ENCODE measurements around the gene GPC3.

GRCh38 chrX:133991814-133992213, 6.4 kb upstream of the GPC3 start:
- TF ChIP-seq PKNOX1 (IDR thresholded peaks at IDR 0.05) (no peak), NFRKB (IDR thresholded peaks at IDR 0.05) (no peak), FOXM1 (IDR thresholded peaks at IDR 0.05; ENCODE audit: borderline replicate concordance) (no peak), L3MBTL2 (conservative IDR thresholded peaks at IDR 0.05) (no peak), SUZ12 (IDR thresholded peaks at IDR 0.05) (no peak), SP1 (IDR thresholded peaks at IDR 0.05) (no peak), ELF4 (IDR thresholded peaks at IDR 0.05) (no peak), CTBP1 (IDR thresholded peaks at IDR 0.05; ENCODE audit: borderline replicate concordance) (no peak)

All from HEK293T (cell line).